ENCODE measurements around the gene MYCT1.

DNA sequence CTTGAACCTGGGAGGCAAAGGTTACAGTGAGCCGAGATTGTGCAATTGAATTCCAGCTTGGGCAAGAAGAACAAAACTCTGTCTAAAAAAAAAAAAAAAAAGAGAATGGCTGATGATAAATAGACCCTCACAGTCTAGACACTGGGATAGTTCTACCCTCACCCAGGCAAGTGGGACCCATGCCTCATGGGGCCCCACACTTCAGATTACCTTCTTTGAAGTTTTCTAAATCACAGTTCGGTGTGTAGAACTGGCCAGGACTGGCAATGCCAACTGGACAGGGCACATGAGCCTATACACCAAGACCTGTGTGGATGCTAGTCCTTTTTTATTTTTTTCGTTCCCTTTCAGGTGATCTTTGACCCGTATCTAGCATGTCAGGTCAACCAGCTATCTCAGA lies 28.6 kb downstream of the MYCT1 start:
- TF ChIP-seq, protein P1, sequence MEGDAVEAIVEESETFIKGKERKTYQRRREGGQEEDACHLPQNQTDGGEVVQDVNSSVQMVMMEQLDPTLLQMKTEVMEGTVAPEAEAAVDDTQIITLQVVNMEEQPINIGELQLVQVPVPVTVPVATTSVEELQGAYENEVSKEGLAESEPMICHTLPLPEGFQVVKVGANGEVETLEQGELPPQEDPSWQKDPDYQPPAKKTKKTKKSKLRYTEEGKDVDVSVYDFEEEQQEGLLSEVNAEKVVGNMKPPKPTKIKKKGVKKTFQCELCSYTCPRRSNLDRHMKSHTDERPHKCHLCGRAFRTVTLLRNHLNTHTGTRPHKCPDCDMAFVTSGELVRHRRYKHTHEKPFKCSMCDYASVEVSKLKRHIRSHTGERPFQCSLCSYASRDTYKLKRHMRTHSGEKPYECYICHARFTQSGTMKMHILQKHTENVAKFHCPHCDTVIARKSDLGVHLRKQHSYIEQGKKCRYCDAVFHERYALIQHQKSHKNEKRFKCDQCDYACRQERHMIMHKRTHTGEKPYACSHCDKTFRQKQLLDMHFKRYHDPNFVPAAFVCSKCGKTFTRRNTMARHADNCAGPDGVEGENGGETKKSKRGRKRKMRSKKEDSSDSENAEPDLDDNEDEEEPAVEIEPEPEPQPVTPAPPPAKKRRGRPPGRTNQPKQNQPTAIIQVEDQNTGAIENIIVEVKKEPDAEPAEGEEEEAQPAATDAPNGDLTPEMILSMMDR (IDR thresholded peaks at IDR 0.05; ENCODE audit: poor library complexity) = no peak
- no peak for TF ChIP-seq EZH2 (IDR thresholded peaks at IDR 0.05; ENCODE audit: borderline replicate concordance)
